GM19240 (cell line): ENCODE results near the gene PACC1.
A peak's percentile ranks its signal among the peaks of the same experiment; 100 is the strongest.

ENCODE experiments used
- DNase-seq: peaks from one replicate; pipeline ENCODE4 v3.0.0; 2011; ENCODE audit warnings: low spot score; ENCODE audit not compliant: insufficient read length

The PACC1 gene

GRCh38 chr1:212438831-212439237 is 24.1 kb upstream of the PACC1 start:
- no peak for DNase-seq

DNA sequence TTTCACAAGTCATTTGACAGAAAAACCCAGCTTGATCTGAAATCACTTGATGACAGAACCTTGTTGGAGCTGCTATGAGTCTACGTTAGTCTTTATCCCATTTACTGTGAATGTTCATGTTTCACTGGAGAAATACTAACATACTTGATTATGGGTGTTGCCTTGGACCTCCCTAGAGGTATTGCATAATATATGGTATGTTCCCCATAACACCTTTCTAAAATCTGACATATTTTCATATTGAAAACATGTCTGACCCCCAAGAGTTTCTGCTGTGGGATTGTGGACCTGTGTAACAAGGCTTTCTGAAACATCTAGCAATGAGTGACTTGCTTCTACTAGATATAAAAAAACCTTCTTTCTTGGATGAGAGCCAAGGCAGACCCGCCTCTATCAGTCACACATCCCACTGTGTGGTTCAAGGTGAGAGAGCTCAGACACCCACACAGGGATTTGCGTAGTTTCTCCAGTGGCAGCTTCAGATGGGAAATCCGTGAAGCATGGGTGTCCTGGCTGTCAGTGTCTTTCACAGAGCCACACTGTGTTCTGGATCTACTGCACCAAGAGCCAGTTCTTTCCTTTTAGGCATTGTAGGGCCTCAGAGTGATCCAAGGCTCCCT is 22.6 kb upstream of the PACC1 start:
- no peak for DNase-seq

DNA sequence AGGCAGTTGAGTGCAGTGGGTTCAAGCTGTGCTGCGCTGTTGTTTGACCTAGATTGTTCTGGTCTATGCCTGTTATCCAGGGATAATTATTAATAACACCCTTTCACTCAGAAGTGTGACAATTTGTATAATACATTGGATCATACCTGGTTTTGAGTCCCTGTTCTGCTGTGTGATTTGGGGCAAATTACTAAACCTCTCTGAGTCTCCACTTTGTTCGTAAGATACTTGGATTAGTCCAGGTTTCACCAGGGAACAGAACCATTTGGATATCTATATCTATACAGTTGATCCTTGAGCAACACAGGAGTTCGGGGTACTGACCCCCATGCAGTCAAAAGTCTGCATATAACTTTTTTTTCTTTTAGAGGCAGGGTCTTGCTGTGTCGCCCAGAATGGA is 20.3 kb upstream of the PACC1 start:
- DNase-seq = no peak

- DNase-seq = no peak
These were observed 19.1 kb upstream of the PACC1 start for GRCh38 chr1:212433577-212434462.

DNA sequence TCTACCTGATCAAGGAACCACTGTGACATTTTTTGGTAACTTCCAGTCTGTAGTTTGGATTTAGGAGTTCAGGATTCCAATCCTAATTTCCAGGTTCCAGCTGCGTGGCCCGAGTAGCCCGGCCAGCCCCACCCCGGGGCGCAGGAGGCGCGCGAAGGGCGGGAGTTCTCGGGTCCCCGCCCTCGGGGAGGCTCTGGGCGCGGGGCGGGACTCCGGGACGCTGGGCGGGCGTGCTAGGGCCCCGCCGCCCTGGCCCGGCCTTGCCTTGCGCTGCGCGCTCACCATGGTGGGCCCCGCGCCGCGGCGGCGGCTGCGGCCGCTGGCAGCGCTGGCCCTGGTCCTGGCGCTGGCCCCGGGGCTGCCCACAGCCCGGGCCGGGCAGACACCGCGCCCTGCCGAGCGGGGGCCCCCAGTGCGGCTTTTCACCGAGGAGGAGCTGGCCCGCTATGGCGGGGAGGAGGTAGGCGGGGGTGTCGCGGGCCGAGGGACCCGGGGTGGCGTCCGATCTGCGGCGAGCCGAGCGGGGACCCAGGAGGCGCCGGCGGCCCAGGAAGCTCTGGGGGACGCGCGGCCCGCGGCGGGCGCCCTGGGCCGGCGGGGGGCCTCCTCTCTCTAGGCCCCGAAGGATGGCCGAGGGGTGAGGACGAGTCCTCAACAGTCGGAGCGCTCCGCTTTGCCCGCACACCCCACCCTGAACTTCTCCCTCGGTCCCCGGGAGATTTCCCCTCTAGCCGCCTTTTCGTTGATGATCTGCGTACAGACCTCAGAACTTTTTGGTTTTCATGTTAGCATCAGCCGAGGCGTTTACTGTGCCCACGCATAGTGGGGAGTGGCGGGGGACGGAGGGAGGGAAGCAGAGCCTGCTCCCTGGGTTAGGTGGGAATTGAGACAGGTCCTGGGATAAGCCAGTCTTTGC is 18.2 kb upstream of the PACC1 start, which contains the start of gene NENF:
Gene NENF, plus strand, starts transcription at position 260 of the 916 bp plus-strand sequence. Its CDS starts 24 bp downstream, at position 284.
- DNase-seq = peak; percentile 93

- no peak for DNase-seq
These were observed 17.6 kb upstream of the PACC1 start for GRCh38 chr1:212432272-212432660.

DNA sequence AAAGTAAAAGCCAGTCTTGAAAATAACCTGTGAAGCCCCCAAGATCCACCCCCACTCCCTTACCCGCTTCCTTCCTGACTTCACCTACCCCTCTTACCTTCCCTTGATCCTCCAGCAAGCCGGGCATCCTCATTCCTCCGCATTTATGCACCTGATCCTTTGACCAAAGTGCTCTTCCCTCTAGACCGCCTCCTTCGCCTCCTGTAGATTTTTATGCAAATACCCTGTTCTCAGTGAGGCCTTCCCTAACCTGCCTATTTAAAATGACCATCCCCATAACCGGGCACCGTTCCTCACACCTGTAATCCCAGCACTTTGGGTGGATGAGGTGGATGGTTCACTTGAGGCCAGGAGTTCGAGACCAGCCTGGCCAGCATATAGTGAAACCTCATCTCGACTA is 17.0 kb upstream of the PACC1 start:
- DNase-seq = no peak

GRCh38 chr1:212430955-212431394 is 16.3 kb upstream of the PACC1 start:
- DNase-seq = no peak

DNA sequence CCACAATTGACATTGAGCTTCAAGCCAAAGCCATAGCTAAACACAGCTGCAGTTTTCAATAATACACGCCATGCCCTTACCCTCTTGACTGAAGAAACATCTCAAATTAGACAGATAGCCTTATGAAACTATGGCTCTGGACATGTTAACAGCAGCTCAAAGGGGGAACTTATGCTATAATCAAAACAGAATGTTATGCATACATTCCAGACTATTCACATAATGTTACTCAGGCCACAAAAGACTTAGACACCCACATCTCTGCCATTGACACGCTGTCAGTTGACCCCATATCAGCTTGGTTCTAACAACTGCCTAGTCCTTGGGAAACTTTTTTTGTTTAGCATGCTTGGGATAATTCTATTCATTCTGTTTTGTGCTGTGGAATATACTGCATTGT is 15.7 kb upstream of the PACC1 start:
- DNase-seq = no peak

DNA sequence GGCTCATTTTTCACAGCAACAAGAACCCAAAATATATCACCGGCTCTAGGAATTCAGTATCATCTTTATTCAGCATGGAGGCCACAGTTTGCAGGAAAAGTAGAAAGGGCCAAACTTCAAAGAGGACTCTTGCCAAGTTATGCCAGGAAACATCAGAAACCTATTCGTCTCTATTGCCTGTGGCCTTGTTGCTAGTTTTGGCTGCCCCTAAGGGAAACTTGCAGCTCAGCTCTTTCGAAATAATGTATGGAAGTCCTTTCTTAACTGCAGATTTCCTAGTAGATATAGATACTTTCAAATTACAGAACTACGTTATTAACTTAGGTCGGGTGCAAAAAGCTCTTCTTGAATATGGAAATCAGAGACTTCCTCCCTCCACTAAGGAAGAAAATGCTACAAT is 13.8 kb upstream of the PACC1 start:
- no peak for DNase-seq

GRCh38 chr1:212423879-212424278 is 9.2 kb upstream of the PACC1 start:
- DNase-seq = no peak

DNA sequence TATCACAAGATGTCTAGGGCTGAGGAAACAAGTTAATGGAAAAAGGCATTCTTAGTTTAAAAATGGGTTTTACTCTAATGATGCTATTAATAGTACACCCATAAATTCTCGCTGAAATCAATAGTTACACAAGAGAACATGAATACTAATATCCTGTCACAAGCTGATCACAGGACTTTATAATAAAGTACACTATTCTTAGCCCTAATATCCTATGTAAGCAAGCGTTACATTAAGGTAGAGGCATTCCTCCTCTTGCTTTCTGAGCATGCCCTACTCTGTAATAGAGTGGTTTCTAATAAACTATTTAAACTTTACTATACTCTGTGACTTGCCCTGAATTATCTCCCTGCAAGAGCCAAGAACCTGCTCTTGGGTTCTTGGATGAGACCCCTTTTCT is 6.5 kb upstream of the PACC1 start:
- DNase-seq = no peak

DNA sequence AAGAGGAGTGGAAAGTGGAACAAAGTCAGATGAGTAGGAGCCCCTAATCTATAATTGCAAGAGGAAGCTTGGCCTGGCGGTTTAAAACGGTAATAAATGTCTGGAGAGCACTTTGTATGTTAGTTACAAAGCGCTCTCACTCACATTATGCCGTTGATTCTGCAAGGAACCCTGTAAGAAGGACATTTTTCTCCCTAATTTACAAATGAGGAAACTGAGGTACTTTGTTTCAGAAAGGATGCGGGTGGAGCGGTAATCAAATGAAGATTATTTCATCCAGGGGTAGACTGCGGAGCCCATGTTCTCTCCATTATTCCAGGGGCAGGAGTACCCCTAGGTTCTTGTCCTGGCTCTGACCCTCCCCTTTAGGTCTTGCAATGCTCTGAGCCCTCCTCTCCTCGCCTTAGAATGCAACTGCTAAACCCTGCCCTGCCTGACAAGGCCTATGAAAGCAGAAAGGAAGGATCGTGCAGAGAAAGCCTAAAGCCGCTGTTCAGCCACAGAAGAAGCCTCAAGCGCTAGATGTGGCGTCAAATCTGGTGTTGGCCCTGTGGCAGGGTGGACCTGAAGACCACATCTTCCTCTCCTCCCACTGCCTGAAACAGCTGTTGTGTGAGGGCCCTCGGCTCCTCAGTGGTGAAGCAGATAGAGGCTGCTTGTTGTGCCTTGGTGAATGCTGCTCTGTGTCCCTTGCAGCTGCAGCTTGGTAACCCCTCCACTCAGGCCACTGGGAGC is 588 bp upstream of the PACC1 start:
- no peak for DNase-seq

- DNase-seq = no peak
These were observed 771 bp downstream of the PACC1 start for GRCh38 chr1:212413902-212414327.

DNA sequence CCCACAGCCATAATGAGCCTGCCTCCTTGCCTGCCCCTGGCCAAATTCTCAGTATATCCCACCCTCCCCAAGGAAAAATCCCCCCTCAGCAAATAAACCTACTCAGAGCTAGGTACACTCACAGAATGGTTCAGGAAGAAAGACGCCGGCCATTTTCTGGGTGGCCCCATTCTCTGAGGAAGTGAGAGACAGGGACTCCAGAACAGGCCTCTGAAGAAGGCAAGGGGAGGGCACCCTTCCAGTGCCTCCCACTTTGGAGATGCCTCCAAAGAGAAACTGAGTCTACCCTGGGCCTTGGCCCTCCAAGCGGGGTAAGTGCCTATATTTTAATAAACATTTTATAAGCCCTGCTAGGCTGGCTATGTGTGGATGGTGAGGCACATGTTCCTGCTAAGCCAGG is 2.3 kb downstream of the PACC1 start:
- DNase-seq = no peak

- no peak for DNase-seq
These were observed 4.4 kb downstream of the PACC1 start for GRCh38 chr1:212410231-212410820.

GRCh38 chr1:212402666-212403321 is 11.9 kb downstream of the PACC1 start:
- DNase-seq = no peak

GRCh38 chr1:212401838-212402582 is 12.7 kb downstream of the PACC1 start:
- DNase-seq = no peak

DNA sequence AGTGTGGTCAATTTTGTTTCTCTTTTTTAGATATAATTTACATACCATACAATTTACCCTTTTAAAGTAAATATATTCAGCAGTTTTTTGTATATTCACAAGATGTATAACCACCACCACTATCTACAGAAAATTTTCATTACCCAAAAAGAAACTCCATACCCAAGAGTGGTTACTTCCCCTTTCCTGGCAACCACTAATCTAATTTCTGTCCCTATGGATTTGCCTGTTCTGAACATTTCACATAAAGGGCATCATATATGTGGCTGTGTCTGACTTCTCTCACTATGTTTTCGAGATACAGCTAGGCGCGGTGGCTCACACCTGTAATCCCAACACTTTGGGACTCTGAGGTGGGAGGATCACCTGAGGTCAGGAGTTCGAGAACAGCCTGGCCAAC is 13.6 kb downstream of the PACC1 start:
- DNase-seq = no peak
